CD14-positive monocyte (primary cell): ENCODE data around the gene EPYC. TPM values are rescaled to one million over a fixed set of nuclear protein-coding genes. Genes with fewer than 3 reads are reported as not detected.

Experiments
- DNase-seq, 3 donors: peaks; one replicate each; pipeline ENCODE4 v3.0.0-alpha.2; 2011 to 2022
- H2AFZ ChIP-seq: 2 replicates; pipeline ENCODE4 v1.6.0; 2012; ENCODE audit warnings: mild to moderate bottlenecking, low read depth, low read length, inconsistent platforms; ENCODE audit not compliant: insufficient read depth, poor library complexity, severe bottlenecking
- H3K27ac ChIP-seq, 2 donors: 1 replicate in 1 of 2; 2 replicates in 1 of 2; pipeline ENCODE4 v1.5.1; 2012 to 2013; ENCODE audit warnings: low read length in 2 of 2, control low read depth in 1 of 2, inconsistent platforms in 1 of 2, low read depth in 1 of 2, mild to moderate bottlenecking in 1 of 2
- H3K27me3 ChIP-seq, 2 donors: one replicate each; pipeline versions ENCODE4 v1.6.0 to v1.6.1; 2011 to 2013; ENCODE audit warnings: low read length in 2 of 2; ENCODE audit not compliant: control insufficient read depth in 2 of 2, insufficient read depth in 2 of 2
- H3K36me3 ChIP-seq, 2 donors: replicated peaks in 1 of 2; 1 replicate in 1 of 2; 2 replicates in 1 of 2; pipeline versions ENCODE4 v1.5.1 to v1.6.1; 2012 to 2013; ENCODE audit warnings: low read length in 2 of 2, control low read depth in 1 of 2, inconsistent platforms in 1 of 2, mild to moderate bottlenecking in 1 of 2; ENCODE audit not compliant: insufficient read depth in 2 of 2, control insufficient read depth in 1 of 2
- H3K4me1 ChIP-seq, 2 donors: 1 replicate in 1 of 2; 2 replicates in 1 of 2; pipeline versions ENCODE4 v1.5.1 to v1.6.1; 2012 to 2013; ENCODE audit warnings: low read length in 2 of 2, control low read depth in 1 of 2, inconsistent platforms in 1 of 2, mild to moderate bottlenecking in 1 of 2, moderate library complexity in 1 of 2; ENCODE audit not compliant: insufficient read depth in 2 of 2, control insufficient read depth in 1 of 2
- H3K4me2 ChIP-seq: replicated peaks from 2 replicates; pipeline ENCODE3; 2012; ENCODE audit warnings: low read length, moderate library complexity, mild to moderate bottlenecking; ENCODE audit not compliant: poor library complexity, severe bottlenecking; ENCODE audit errors: extremely low read depth
- H3K4me3 ChIP-seq, 3 experiments: fragments of 200-600 bp in 1 of 3; sonication (generic) in 1 of 3; replicated peaks in 1 of 3; 1 replicate in 2 of 3; 2 replicates in 1 of 3; pipeline ENCODE4 v1.5.1; 2011 to 2013; ENCODE audit warnings: low read length in 3 of 3, mild to moderate bottlenecking in 3 of 3, control low read depth in 2 of 3, low read depth in 2 of 3, inconsistent platforms in 1 of 3, moderate library complexity in 1 of 3
- H3K79me2 ChIP-seq: 2 replicates; pipeline ENCODE4 v1.6.0; 2012; ENCODE audit warnings: mild to moderate bottlenecking, control low read depth, inconsistent platforms, low read length, moderate library complexity; ENCODE audit not compliant: insufficient read depth
- H3K9ac ChIP-seq: 2 replicates; pipeline ENCODE4 v1.6.0; 2017; ENCODE audit warnings: low read length, mild to moderate bottlenecking; ENCODE audit not compliant: insufficient read depth, poor library complexity, severe bottlenecking
- H3K9me3 ChIP-seq, 2 donors: replicated peaks in 1 of 2; 1 replicate in 1 of 2; 2 replicates in 1 of 2; pipeline versions ENCODE4 v1.5.1 to v1.6.1; 2012 to 2013; ENCODE audit warnings: low read length in 2 of 2, control low read depth in 1 of 2; ENCODE audit not compliant: control insufficient read depth in 1 of 2, insufficient read depth in 1 of 2
- H4K20me1 ChIP-seq: 2 replicates; pipeline ENCODE4 v1.6.0; 2012; ENCODE audit warnings: mild to moderate bottlenecking, low read length, control low read depth, moderate library complexity; ENCODE audit not compliant: insufficient read depth
- H3K27ac Mint-ChIP-seq, 7 donors: one replicate each; pipeline ENCODE4 v1.8.0; 2020; ENCODE audit warnings: mild to moderate bottlenecking in 7 of 7, mixed read lengths in 7 of 7, moderate library complexity in 6 of 7, inconsistent platforms in 2 of 7
- H3K27me3 Mint-ChIP-seq, 3 donors: one replicate each; pipeline ENCODE4 v1.8.0; 2021 to 2022; ENCODE audit warnings: low read depth in 3 of 3, mild to moderate bottlenecking in 3 of 3, mixed read lengths in 3 of 3, moderate library complexity in 3 of 3, inconsistent platforms in 1 of 3
- H3K36me3 Mint-ChIP-seq, 2 donors: one replicate each; pipeline ENCODE4 v1.8.0; 2020; ENCODE audit warnings: mixed read lengths in 2 of 2, inconsistent platforms in 1 of 2, mild to moderate bottlenecking in 1 of 2
- H3K4me1 Mint-ChIP-seq: one replicate; pipeline ENCODE4 v1.8.0; 2020; ENCODE audit warnings: mild to moderate bottlenecking, mixed read lengths
- H3K4me3 Mint-ChIP-seq, 2 donors: one replicate each; pipeline ENCODE4 v1.8.0; 2020; ENCODE audit warnings: mild to moderate bottlenecking in 2 of 2, mixed read lengths in 2 of 2, moderate library complexity in 1 of 2
- H3K9me3 Mint-ChIP-seq, 7 donors: one replicate each; pipeline ENCODE4 v1.8.0; 2020 to 2022; ENCODE audit warnings: mixed read lengths in 7 of 7, mild to moderate bottlenecking in 6 of 7, moderate library complexity in 6 of 7, inconsistent platforms in 2 of 7
- CTCF ChIP-seq: fragments of 200-600 bp; IDR thresholded peaks from one replicate; pipeline ENCODE4 v1.8.0; 2022; ENCODE audit warnings: antibody characterized with exemption, mild to moderate bottlenecking
- WGBS: methylation state at CpG from one replicate; pipeline ENCODE4 v1.1.5; 2013; ENCODE audit warnings: missing lambda C conversion rate; ENCODE audit not compliant: insufficient coverage; 5-methylcytosine and 5-hydroxymethylcytosine counted together
- intact Hi-C, 2 donors: fragments of 100-400 bp; cut with micrococcal nuclease; formaldehyde crosslinking; loops; one replicate each; pipeline versions ENCODE4 v1.15.0 to v1.15.1; 2023
- polyA plus RNA-seq, 3 donors: library from polyadenylated mRNA; depleted of rRNA in 1 of 3; unstranded in 2 of 3; stranded (reverse) in 1 of 3; fragments of 300-500 nt in 2 of 3; fragments of >200 nt in 1 of 3; fragmentation: Illumina TruSeq in 2 of 3; gene quantifications; 1 replicate in 2 of 3; 2 replicates in 1 of 3; pipeline ENCODE4 v1.2.3, GENCODE V29; 2012 to 2021

The EPYC gene
- polyA plus RNA-seq, 3 donors = not detected

- intact Hi-C loops = no loop called here
- no peaks in the 10 kb centered on the region for H3K36me3 Mint-ChIP-seq
- H3K9ac ChIP-seq = no peak overlapping the region
- H3K36me3 ChIP-seq = no peaks in the 10 kb centered on the region
- H3K4me1 Mint-ChIP-seq = no peaks in the 10 kb centered on the region
- no CpG with 5 or more reads among the region's 4 CpGs for WGBS
- H3K27me3 ChIP-seq = no peaks in the 10 kb centered on the region
- no peak overlapping the region for H3K27ac Mint-ChIP-seq
- no peak overlapping the region for H3K27ac ChIP-seq
- H2AFZ ChIP-seq = no peak overlapping the region
- no peaks in the 10 kb centered on the region for H3K79me2 ChIP-seq
- H3K9me3 Mint-ChIP-seq = peaks cover 0 to 6% (median 0%) of the 10 kb centered on the region in 7 donors
- DNase-seq = no peak
- no peaks in the 10 kb centered on the region for H4K20me1 ChIP-seq
- H3K27me3 Mint-ChIP-seq = peaks cover 0 to 2% (median 2%) of the 10 kb centered on the region in 3 donors
- no peak overlapping the region for H3K4me2 ChIP-seq
- no peak overlapping the region for H3K4me3 Mint-ChIP-seq
- no peaks in the 10 kb centered on the region for H3K4me1 ChIP-seq
- no peaks in the 10 kb centered on the region for H3K9me3 ChIP-seq
- TF ChIP-seq CTCF = no peak
- H3K4me3 ChIP-seq = no peak overlapping the region
Measured at GRCh38 chr12:91043408-91043807, 38.6 kb upstream of the EPYC start.

GRCh38 chr12:91040096-91040755 is 35.5 kb upstream of the EPYC start:
- H3K79me2 ChIP-seq = no peaks in the 10 kb centered on the region
- no peak for TF ChIP-seq CTCF
- no peak overlapping the region for H2AFZ ChIP-seq
- no peak for DNase-seq
- Mint-ChIP-seq H3K4me3 (no peak overlapping the region), H3K36me3 (no peaks in the 10 kb centered on the region), H3K27ac (no peak overlapping the region), H3K27me3 (peaks cover 0 to 2% (median 0%) of the 10 kb centered on the region in 3 donors), H3K9me3 (peaks cover 0 to 4% (median 0%) of the 10 kb centered on the region in 7 donors), H3K4me1 (no peaks in the 10 kb centered on the region)
- H3K4me3 ChIP-seq = no peak overlapping the region
- no peak overlapping the region for H3K9ac ChIP-seq
- intact Hi-C loops = no loop called here
- no peak overlapping the region for H3K27ac ChIP-seq
- no peaks in the 10 kb centered on the region for H4K20me1 ChIP-seq
- no peaks in the 10 kb centered on the region for H3K9me3 ChIP-seq
- H3K4me2 ChIP-seq = no peak overlapping the region
- no CpG with 5 or more reads among the region's 1 CpG for WGBS
- no peaks in the 10 kb centered on the region for H3K27me3 ChIP-seq
- H3K36me3 ChIP-seq = no peaks in the 10 kb centered on the region
- H3K4me1 ChIP-seq = no peaks in the 10 kb centered on the region
